ENCODE measurements around the gene PSPH. TPM values are rescaled to one million over a fixed set of nuclear protein-coding genes. Genes with fewer than 3 reads are reported as not detected.

PSPH gene
- total and polyA plus RNA-seq, 4 donors: 5.5 to 35.9 (median 9.0) TPM

DNA sequence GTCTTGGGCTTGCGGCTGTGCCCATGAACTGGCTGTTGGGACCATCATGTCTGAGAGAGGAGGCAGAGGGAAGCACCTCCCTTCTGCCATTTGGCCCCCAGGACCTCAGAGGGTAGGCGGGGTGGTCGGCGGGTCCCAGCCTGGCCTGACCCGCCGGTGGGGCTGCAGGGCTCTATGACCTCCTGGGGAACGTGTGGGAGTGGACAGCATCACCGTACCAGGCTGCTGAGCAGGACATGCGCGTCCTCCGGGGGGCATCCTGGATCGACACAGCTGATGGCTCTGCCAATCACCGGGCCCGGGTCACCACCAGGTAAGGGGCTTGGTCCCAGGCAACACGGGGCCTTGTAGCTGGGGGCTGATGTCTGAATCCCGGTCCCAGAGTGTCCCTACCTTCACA, 27.0 kb upstream of the PSPH start:
- Histone ChIP-seq H3K27ac (ENCODE audit: low read depth in 1 of 2, low read length in 2 of 2) (no peak overlapping the region), H3K27me3 (ENCODE audit: control insufficient read depth in 4 of 4, insufficient read depth in 4 of 4, low read length in 3 of 4) (no peaks in the 10 kb centered on the region), H3K4me3 (ENCODE audit: low read depth in 1 of 3, low read length in 3 of 3) (no peak overlapping the region), H3K36me3 (ENCODE audit: control insufficient read depth in 4 of 4, insufficient read depth in 3 of 4, low read depth in 1 of 4, low read length in 3 of 4) (peaks cover 0 to 6% (median under 1%) of the 10 kb centered on the region in 4 donors), H3K4me1 (ENCODE audit: control insufficient read depth in 4 of 4, insufficient read depth in 4 of 4, low read length in 3 of 4) (peaks cover 2 to 26% (median 20%) of the 10 kb centered on the region in 4 donors), H3K9me3 (ENCODE audit: control insufficient read depth in 4 of 4, low read length in 3 of 4) (no peaks in the 10 kb centered on the region), H3K9ac (ENCODE audit: low read depth in 1 of 2, low read length in 2 of 2) (no peak overlapping the region)
- no peak for DNase-seq (ENCODE audit: low spot score)
- TF ChIP-seq MAX (IDR thresholded peaks at IDR 0.05) (no peak), NR2F2 (IDR thresholded peaks at IDR 0.05) (no peak), ZBTB33 (IDR thresholded peaks at IDR 0.05) (no peak), FOXA2 (IDR thresholded peaks at IDR 0.05) (no peak), HNF4G (IDR thresholded peaks at IDR 0.05) (no peak), SP1 (IDR thresholded peaks at IDR 0.05) (no peak), TAF1 (conservative IDR thresholded peaks at IDR 0.05) (no peak), JUND (IDR thresholded peaks at IDR 0.05) (no peak), RAD21 (IDR thresholded peaks at IDR 0.05) (no peak), YY1 (IDR thresholded peaks at IDR 0.05) (no peak), HNF4A (conservative IDR thresholded peaks at IDR 0.05) (no peak), FOXA1 (IDR thresholded peaks at IDR 0.05) (no peak), EGR1 (IDR thresholded peaks at IDR 0.05; ENCODE audit: low read depth in 2 of 2) (no peak), RXRA (IDR thresholded peaks at IDR 0.05) (no peak), GABPA (IDR thresholded peaks at IDR 0.05 in 1 of 2, conservative IDR thresholded peaks at IDR 0.05 in 1 of 2) (no peak)
- TF ChIP-seq, protein P1, sequence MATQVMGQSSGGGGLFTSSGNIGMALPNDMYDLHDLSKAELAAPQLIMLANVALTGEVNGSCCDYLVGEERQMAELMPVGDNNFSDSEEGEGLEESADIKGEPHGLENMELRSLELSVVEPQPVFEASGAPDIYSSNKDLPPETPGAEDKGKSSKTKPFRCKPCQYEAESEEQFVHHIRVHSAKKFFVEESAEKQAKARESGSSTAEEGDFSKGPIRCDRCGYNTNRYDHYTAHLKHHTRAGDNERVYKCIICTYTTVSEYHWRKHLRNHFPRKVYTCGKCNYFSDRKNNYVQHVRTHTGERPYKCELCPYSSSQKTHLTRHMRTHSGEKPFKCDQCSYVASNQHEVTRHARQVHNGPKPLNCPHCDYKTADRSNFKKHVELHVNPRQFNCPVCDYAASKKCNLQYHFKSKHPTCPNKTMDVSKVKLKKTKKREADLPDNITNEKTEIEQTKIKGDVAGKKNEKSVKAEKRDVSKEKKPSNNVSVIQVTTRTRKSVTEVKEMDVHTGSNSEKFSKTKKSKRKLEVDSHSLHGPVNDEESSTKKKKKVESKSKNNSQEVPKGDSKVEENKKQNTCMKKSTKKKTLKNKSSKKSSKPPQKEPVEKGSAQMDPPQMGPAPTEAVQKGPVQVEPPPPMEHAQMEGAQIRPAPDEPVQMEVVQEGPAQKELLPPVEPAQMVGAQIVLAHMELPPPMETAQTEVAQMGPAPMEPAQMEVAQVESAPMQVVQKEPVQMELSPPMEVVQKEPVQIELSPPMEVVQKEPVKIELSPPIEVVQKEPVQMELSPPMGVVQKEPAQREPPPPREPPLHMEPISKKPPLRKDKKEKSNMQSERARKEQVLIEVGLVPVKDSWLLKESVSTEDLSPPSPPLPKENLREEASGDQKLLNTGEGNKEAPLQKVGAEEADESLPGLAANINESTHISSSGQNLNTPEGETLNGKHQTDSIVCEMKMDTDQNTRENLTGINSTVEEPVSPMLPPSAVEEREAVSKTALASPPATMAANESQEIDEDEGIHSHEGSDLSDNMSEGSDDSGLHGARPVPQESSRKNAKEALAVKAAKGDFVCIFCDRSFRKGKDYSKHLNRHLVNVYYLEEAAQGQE (IDR thresholded peaks at IDR 0.05): no peak
- TF ChIP-seq, protein P2, sequence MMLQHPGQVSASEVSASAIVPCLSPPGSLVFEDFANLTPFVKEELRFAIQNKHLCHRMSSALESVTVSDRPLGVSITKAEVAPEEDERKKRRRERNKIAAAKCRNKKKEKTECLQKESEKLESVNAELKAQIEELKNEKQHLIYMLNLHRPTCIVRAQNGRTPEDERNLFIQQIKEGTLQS (IDR thresholded peaks at IDR 0.05): no peak
- TF ChIP-seq, protein P3, sequence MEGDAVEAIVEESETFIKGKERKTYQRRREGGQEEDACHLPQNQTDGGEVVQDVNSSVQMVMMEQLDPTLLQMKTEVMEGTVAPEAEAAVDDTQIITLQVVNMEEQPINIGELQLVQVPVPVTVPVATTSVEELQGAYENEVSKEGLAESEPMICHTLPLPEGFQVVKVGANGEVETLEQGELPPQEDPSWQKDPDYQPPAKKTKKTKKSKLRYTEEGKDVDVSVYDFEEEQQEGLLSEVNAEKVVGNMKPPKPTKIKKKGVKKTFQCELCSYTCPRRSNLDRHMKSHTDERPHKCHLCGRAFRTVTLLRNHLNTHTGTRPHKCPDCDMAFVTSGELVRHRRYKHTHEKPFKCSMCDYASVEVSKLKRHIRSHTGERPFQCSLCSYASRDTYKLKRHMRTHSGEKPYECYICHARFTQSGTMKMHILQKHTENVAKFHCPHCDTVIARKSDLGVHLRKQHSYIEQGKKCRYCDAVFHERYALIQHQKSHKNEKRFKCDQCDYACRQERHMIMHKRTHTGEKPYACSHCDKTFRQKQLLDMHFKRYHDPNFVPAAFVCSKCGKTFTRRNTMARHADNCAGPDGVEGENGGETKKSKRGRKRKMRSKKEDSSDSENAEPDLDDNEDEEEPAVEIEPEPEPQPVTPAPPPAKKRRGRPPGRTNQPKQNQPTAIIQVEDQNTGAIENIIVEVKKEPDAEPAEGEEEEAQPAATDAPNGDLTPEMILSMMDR (IDR thresholded peaks at IDR 0.05; ENCODE audit: low read depth, low read length, missing input control): no peak
- WGBS: 97% methylated on average over 16 of the region's 16 CpGs

All from liver (tissue), 9 donors.